Measurements from ENCODE around the gene C1QTNF6. TPM values are rescaled to one million over a fixed set of nuclear protein-coding genes. Genes with fewer than 3 reads are reported as not detected.

C1QTNF6 gene
- polyA plus RNA-seq, 1 donor (not counting 4 experiments of a cell fraction or from before 2014, with no cell fraction given): 17.1 TPM

GRCh38 chr22:37225481-37225880, 37.4 kb upstream of the C1QTNF6 start:
- no peak overlapping the region for H3K27ac ChIP-seq (ENCODE audit: control insufficient read depth, insufficient read depth, low read length)
- no peak for DNase-seq (ENCODE audit: low read depth, low spot score)
- TF ChIP-seq CTCF (optimal IDR thresholded peaks at IDR 0.05 in 1 of 3, IDR thresholded peaks at IDR 0.05 in 1 of 3, conservative IDR thresholded peaks at IDR 0.05 in 1 of 3; ENCODE audit: extremely low read depth in 1 of 3, insufficient read depth in 2 of 3, low read length in 3 of 3) (peak; percentile 9 to 57 (median 22)), EZH2 (IDR thresholded peaks at IDR 0.05; ENCODE audit: low read length) (no peak)
- no peak overlapping the region for H3K4me2 ChIP-seq (ENCODE audit: control insufficient read depth, extremely low read depth, insufficient read depth, low read depth, low read length)
- peaks cover 24% of the 10 kb centered on the region for H3K4me1 ChIP-seq (ENCODE audit: control insufficient read depth, extremely low read depth, insufficient read depth, low read length)
- H4K20me1 ChIP-seq (ENCODE audit: control insufficient read depth, extremely low read depth, insufficient read depth, low read length): no peaks in the 10 kb centered on the region
- peaks cover 14 to 19% of the 10 kb centered on the region in 2 experiments for H3K36me3 ChIP-seq (ENCODE audit: control insufficient read depth in 2 of 2, extremely low read depth in 1 of 2, insufficient read depth in 2 of 2, low read length in 2 of 2)
- no peaks in the 10 kb centered on the region for H3K9me1 ChIP-seq (ENCODE audit: control insufficient read depth, extremely low read depth, insufficient read depth, low read length)
- dilution Hi-C loops (cut with MboI; ENCODE audit: extremely low pct_ligation_motif_present, low sequenced_read_pairs): no loop called here
- H3K9ac ChIP-seq (ENCODE audit: control insufficient read depth, extremely low read depth, insufficient read depth, low read length): no peak overlapping the region
- H3K9me3 ChIP-seq (ENCODE audit: control insufficient read depth, low read depth, low read length): no peaks in the 10 kb centered on the region
- no peaks in the 10 kb centered on the region for H3K27me3 ChIP-seq (ENCODE audit: control insufficient read depth, extremely low read depth, insufficient read depth, low read length)
- no peak overlapping the region for H3K4me3 ChIP-seq (ENCODE audit: control insufficient read depth in 2 of 3, extremely low read depth in 1 of 3, insufficient read depth in 2 of 3, low read depth in 1 of 3, low read length in 3 of 3)
- no peaks in the 10 kb centered on the region for H3K79me2 ChIP-seq (ENCODE audit: control insufficient read depth, insufficient read depth, low read length)
- H2AFZ ChIP-seq (ENCODE audit: control insufficient read depth, low read length): no peak overlapping the region
- no peak for FAIRE-seq

GRCh38 chr22:37224757-37225420, 36.8 kb upstream of the C1QTNF6 start:
- dilution Hi-C loops (cut with MboI; ENCODE audit: extremely low pct_ligation_motif_present, low sequenced_read_pairs): no loop called here
- Histone ChIP-seq H3K36me3 (ENCODE audit: control insufficient read depth in 2 of 2, extremely low read depth in 1 of 2, insufficient read depth in 2 of 2, low read length in 2 of 2) (peaks cover 14 to 19% of the 10 kb centered on the region in 2 experiments), H3K4me2 (ENCODE audit: control insufficient read depth, extremely low read depth, insufficient read depth, low read depth, low read length) (no peak overlapping the region), H3K27ac (ENCODE audit: control insufficient read depth, insufficient read depth, low read length) (no peak overlapping the region), H2AFZ (ENCODE audit: control insufficient read depth, low read length) (no peak overlapping the region), H3K79me2 (ENCODE audit: control insufficient read depth, insufficient read depth, low read length) (no peaks in the 10 kb centered on the region), H3K9ac (ENCODE audit: control insufficient read depth, extremely low read depth, insufficient read depth, low read length) (no peak overlapping the region), H3K9me3 (ENCODE audit: control insufficient read depth, low read depth, low read length) (no peaks in the 10 kb centered on the region), H3K27me3 (ENCODE audit: control insufficient read depth, extremely low read depth, insufficient read depth, low read length) (no peaks in the 10 kb centered on the region), H4K20me1 (ENCODE audit: control insufficient read depth, extremely low read depth, insufficient read depth, low read length) (no peaks in the 10 kb centered on the region), H3K4me3 (ENCODE audit: control insufficient read depth in 2 of 3, extremely low read depth in 1 of 3, insufficient read depth in 2 of 3, low read depth in 1 of 3, low read length in 3 of 3) (no peak overlapping the region), H3K4me1 (ENCODE audit: control insufficient read depth, extremely low read depth, insufficient read depth, low read length) (peaks cover 19% of the 10 kb centered on the region), H3K9me1 (ENCODE audit: control insufficient read depth, extremely low read depth, insufficient read depth, low read length) (no peaks in the 10 kb centered on the region)
- FAIRE-seq: no peak
- TF ChIP-seq EZH2 (IDR thresholded peaks at IDR 0.05; ENCODE audit: low read length): no peak
- no peak for DNase-seq (ENCODE audit: low read depth, low spot score)

All from keratinocyte (primary cell).